ENCODE data around the gene INTS3.

DNA sequence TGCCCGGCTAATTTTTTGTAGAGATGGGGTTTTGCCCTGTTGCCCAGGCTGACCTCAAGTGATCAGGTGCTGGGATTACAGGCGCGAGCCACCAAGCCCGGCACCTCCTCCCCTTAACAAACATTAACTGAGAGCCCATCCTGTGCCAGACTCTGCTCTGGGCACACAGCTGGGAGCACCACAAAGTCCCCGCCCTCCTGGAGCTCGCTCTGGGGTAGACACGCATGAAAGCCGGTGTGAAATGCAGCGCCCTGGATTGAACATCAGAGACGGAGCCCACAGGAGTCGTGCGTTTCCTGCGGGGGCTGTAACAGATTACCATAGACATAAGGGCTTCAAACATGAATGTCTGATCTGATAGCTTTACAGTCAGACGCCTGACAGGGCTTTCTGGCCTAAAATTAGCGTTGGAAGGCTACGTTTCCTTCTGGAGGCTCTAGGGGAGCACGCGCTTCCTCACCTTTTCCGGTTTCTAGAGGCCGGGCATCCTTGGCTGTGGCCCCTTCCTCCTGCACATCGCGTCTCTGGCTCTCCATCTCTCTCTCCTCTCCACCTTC, 61.7 kb downstream of the INTS3 start:
- TF ChIP-seq, protein P1, sequence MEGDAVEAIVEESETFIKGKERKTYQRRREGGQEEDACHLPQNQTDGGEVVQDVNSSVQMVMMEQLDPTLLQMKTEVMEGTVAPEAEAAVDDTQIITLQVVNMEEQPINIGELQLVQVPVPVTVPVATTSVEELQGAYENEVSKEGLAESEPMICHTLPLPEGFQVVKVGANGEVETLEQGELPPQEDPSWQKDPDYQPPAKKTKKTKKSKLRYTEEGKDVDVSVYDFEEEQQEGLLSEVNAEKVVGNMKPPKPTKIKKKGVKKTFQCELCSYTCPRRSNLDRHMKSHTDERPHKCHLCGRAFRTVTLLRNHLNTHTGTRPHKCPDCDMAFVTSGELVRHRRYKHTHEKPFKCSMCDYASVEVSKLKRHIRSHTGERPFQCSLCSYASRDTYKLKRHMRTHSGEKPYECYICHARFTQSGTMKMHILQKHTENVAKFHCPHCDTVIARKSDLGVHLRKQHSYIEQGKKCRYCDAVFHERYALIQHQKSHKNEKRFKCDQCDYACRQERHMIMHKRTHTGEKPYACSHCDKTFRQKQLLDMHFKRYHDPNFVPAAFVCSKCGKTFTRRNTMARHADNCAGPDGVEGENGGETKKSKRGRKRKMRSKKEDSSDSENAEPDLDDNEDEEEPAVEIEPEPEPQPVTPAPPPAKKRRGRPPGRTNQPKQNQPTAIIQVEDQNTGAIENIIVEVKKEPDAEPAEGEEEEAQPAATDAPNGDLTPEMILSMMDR (IDR thresholded peaks at IDR 0.05; ENCODE audit: insufficient read depth, low read depth, low read length) = no peak
- TF ChIP-seq EZH2 (IDR thresholded peaks at IDR 0.05; ENCODE audit: insufficient read depth, low read length) = no peak
